HG02610 (cell line): ENCODE data around the gene PDZD8.

Experiments used
- ATAC-seq: cut with Tn5 transposase; IDR thresholded peaks from one replicate; pipeline ENCODE4 v1.9.1; 2021; ENCODE audit warnings: mild to moderate bottlenecking, moderate library complexity; ENCODE audit not compliant: unreplicated experiment

The PDZD8 gene

DNA sequence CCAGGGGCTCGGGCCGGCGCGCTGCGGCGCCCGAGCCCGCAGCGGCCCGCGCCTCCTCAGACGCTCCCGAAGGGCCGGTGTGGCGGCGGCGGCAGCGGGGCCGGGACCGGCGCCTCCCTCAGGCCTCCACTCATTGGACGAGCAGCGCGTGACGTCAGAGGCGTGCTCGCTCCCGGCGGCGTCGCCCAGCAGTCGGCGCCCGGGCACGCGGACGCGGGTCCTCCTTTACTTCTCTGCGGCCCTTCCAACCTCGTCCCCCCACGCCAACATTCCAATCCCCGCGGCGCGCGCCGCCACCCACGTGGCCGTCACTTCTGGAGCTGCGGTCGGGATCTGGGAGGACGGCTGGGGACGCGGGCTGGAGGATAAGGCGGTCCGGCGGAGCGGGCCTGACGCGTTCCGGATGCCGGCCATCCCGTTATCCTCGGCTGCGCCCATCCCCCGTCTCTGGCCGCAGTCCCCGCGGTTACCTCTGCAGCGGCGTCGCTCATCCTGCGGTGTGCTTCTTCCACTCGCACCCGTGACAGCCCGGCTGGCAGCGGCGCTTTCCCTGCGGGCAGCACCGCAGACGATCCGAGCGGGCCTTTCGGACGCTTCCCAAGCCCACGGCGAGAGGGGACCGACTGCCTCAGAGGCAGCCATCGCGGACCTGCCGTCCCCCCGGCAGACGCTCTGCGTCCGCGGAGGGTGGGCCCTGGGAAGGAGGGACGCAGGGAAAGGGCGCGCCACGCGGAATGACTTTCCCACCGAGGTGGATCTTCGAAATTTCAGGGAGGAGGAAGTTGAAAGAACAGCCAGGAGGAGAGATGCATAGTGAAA, at the start of gene PDZD8:
TSS of gene PDZD8 (minus strand) at position 81 of the 819 bp plus-strand sequence. CDS start 213 bp downstream, outside the sequence.
- ATAC-seq, result peak; percentile 88

DNA sequence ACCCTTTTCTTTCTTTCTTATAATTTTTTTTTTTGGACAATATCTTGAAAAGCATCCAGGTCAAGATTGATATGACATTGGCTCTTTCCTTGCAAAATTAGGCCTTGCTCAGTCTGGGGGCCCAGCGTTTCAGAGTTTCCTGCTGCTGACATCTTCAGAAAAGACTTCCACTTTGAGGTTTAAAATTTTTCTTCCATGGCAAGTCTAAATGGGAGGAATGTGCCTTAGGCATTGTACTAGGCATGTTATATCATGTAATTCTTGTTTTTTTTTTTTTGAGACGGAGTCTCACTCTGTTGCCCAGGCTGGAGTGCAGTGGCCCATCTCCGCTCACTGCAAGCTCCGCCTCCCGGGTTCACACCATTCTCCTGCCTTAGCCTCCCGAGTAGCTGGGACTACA, 48.9 kb upstream of the PDZD8 start:
- no peak for ATAC-seq

GRCh38 chr10:117421985-117422384, 46.7 kb upstream of the PDZD8 start:
- no peak for ATAC-seq

- ATAC-seq, result no peak
Observed at GRCh38 chr10:117420768-117421167, 45.5 kb upstream of the PDZD8 start.

DNA sequence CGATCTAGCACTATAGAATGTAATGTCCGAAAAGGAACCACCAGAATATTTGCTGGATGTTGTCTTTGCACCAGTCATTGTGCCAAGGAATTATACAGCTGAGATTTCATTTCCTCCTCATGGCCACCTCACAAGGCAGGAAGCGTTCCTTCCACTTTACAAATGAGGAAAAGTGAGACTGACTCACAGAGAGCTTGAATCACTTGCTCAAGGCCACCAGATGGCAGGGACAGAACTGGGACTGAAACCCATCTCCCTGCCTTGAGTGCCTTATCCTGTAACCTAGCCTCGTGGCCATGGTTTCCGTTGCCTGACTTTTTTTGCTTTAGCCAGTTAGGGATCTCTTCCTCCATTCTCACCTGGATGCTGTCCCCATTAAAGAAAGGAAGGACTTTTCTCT, 44.7 kb upstream of the PDZD8 start:
- no peak for ATAC-seq

GRCh38 chr10:117419159-117419558, 43.9 kb upstream of the PDZD8 start:
- no peak for ATAC-seq

DNA sequence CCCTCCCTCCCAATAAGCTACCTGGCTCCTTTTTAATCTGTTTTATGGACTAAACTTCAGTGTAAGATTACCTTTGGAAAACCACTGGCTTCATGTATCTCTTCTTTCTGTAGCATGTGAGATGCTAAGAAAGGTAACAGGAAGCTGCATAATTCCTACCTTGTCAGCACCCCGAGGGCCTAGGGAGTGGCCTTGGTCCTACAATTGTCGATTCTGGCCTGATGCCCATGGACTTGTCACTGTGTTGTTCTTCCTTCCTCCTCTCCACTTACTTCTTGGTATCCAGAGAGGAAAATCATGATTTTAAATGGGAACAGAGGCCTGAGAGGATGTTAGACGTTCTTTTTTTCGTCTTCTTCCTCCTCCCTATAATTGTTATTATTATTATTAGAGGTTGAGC, 42.9 kb upstream of the PDZD8 start:
- no peak for ATAC-seq

DNA sequence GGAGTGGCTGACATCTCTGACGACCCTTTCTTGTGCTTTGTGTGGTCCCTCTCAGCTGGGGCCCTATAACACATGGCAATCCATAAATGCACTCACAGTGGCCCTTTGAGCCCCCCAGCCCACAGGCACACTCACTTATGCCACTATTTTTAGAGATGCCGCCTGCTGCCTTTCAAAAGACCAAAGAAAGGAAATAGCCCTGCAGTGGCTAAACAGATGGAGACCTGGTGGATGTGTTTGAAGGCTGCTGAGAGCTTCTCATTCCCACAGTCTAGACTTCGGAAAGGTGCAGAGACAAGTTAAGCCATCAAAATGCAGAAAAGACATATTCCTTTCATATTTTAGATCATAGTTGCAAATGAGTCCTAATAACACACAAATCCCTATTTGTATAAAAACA, 42.0 kb upstream of the PDZD8 start:
- no peak for ATAC-seq

DNA sequence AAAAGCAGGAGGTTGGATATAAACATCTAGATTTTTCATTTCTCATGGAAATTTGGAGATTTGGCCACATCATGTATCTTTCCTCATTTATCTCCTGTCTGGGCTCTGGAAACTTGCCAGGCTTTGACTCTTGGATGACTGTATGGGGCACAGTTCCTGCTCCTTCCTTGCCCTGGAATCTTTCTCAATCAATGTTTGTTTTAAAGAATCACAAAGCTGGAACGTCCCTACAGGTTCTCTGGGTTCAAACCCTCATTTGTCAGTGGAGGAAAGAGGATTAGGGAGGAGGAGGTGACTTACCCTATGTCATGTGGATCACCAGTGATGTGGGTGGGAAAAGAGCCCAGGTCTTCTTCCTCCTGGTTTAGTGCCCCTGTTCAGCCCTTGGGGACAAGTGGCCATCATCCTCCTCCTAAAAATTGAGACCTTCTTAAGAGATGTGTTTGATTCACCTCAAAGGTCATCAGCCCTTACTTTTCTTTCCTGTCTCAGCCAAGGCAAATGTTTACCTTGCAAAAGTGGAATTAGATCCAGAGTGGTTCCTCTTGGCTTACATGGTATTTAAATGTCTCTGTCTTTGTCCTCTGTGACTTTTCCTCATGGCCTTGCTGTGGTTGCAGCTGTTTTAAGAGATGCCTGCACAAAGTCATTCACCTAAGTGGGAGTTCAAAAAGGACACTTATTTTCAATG, 38.8 kb upstream of the PDZD8 start:
- no peak for ATAC-seq

GRCh38 chr10:117412469-117413010, 37.3 kb upstream of the PDZD8 start:
- no peak for ATAC-seq

DNA sequence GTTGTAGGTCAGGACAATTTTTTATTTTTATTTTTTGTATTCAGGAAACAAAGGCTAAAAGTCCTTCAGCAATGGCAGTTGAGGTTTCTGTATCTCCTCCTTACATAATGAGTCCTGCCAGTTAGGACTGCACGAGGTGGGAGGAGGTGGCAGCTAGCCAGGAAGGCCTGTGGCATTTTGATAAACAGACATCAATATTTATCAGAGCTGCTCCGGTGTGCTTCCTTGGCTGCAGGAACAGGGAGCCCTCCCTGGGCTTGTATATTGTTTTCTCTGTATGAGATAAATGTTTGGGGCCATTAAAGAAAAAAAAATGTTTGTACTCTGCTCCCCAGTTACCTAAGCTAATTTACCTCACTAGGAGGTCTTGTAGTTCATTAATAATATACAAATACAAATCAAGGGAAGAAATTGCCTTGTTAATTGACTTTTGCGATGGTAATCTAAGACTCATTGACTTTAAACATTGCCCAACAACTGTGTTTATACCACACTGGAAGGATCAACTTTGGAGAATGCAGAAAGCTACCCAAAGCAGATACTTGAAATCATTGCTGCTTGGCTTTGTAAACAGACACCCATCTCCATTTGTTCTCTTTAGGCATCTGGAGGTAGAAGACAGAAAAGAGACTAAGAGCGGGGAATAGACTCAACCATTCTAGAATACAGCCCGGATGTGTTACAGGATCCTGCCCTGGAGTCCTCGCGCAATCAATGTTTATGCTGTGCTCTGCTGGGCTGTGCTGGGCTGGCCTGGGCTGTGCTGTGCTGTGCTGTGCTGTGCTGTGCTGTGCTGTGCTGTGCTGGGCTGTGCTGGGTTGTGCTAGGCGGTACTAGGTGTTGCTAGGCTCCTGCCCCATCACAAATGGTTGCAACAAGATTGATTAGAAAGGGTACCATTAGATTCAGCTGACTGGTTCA, 36.5 kb upstream of the PDZD8 start:
- ATAC-seq, result no peak

DNA sequence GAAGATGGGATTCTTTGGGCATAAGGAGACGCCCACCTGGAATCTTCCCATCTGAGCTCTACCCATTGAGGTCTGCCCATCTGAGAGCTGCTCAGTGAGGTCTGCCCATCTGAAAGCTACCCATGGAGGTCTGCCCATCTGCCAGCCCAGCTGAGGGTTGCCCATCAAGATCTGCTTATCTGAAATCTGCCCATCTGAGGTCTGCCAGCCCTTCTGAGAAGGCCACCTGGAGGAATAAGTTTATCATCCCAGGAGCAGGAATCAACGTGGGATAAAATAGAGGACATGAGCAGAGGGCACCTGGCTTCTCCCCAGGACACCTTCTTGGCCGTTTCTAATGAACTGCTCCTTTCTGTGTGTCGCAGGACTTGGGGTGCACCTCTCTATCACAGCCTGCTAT, 35.3 kb upstream of the PDZD8 start:
- no peak for ATAC-seq

GRCh38 chr10:117409549-117410305, 34.5 kb upstream of the PDZD8 start:
- ATAC-seq, result no peak

- ATAC-seq, result no peak
Observed at GRCh38 chr10:117408436-117409384, 33.5 kb upstream of the PDZD8 start.

- no peak for ATAC-seq
Observed at GRCh38 chr10:117405730-117406129, 30.5 kb upstream of the PDZD8 start.

DNA sequence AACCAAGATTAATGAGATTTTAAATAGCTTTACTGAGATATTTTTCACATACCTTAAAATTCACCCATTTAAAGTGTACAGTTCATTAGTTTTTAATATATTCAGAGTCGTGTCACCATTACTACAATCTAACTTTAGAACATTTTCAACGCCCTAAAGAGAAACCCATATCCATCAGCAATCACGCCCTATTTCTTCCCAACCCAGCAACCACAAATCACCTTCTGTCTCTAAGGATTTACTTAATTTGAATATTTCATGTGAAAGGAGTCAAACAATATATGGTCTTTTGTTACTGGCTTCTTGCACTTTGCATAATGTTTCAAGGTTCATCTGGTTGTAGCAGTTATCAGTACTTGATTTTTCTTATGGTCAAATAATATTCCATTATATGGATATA, 25.1 kb upstream of the PDZD8 start:
- no peak for ATAC-seq

DNA sequence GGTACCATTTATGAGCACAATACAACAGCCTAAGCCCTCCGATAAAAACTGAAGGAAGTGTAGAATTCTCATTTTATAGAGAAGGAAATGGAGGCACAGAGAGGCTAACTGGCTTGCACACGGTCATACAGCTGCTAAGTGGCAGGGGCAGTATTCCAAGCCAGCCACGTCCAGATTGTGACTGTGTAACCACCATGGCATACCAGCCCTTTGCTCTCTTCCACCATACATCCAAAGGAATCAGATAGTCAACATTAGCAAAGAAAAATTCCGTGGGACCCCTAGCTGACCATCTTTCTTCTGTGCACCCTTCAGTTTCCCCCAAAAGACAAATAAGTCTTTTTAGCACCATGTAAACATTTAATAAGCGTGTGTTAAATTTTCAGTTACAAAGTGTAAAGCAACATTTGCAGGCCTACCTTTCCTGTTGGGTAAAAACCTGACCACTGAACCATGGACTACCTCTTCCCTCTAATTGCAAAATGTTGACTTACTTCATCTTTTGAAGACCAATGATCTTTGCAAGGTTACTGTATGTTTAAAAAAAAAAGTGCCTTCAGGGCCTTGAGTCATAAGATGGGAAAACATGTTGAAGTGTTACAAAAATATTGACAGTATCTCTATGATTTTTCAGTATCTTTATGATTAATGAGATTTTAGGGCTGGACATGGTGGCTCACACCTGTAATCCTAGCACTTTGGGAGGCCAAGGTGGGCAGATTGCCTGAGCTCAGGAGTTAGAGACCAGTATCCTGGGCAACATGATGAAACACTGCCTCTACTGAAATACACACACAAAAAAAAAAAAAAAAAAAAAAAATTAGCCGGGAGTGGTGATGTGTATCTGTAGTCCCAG, 24.3 kb upstream of the PDZD8 start:
- ATAC-seq, result no peak

GRCh38 chr10:117398029-117398428, 22.8 kb upstream of the PDZD8 start:
- ATAC-seq, result no peak
